ENCODE measurements around the gene UGT1A7.

The UGT1A7 gene

GRCh38 chr2:233680361-233681045 lies 1.2 kb upstream of the UGT1A7 start:
- ATAC-seq, result no peak
- no peak for TF ChIP-seq ARNTL (CRISPR knock-in tag; IDR thresholded peaks at IDR 0.05; ENCODE audit: borderline replicate concordance, low read depth)
- no peak for TF ChIP-seq CSDC2 (CRISPR knock-in tag; IDR thresholded peaks at IDR 0.05)
- TF ChIP-seq TOX (CRISPR knock-in tag; IDR thresholded peaks at IDR 0.05; ENCODE audit: borderline replicate concordance), result no peak
- TF ChIP-seq ZFP30 (CRISPR knock-in tag; IDR thresholded peaks at IDR 0.05), result no peak
- no peak for TF ChIP-seq PPARA (CRISPR knock-in tag; IDR thresholded peaks at IDR 0.05; ENCODE audit: borderline replicate concordance)
- no peak for TF ChIP-seq BACH2 (CRISPR knock-in tag; IDR thresholded peaks at IDR 0.05; ENCODE audit: borderline replicate concordance)
- no peak for TF ChIP-seq ZNF70 (CRISPR knock-in tag; IDR thresholded peaks at IDR 0.05)
- no peak for TF ChIP-seq CSRNP3 (CRISPR knock-in tag; IDR thresholded peaks at IDR 0.05)
- TF ChIP-seq ZC3H10 (CRISPR knock-in tag; IDR thresholded peaks at IDR 0.05), result no peak
- TF ChIP-seq PATZ1 (CRISPR knock-in tag; IDR thresholded peaks at IDR 0.05; ENCODE audit: borderline replicate concordance), result no peak
- TF ChIP-seq OSR1 (CRISPR knock-in tag; IDR thresholded peaks at IDR 0.05), result no peak
- TF ChIP-seq ZFP3 (CRISPR knock-in tag; IDR thresholded peaks at IDR 0.05), result no peak
- TF ChIP-seq POU6F1 (CRISPR knock-in tag; IDR thresholded peaks at IDR 0.05; ENCODE audit: borderline replicate concordance, low read depth), result no peak
- no peak for TF ChIP-seq GLIS3 (CRISPR knock-in tag; IDR thresholded peaks at IDR 0.05)
- no peak for TF ChIP-seq ESRRG (CRISPR knock-in tag; IDR thresholded peaks at IDR 0.05)
- TF ChIP-seq ZNF8 (CRISPR knock-in tag; IDR thresholded peaks at IDR 0.05), result no peak
- no peak for TF ChIP-seq SNAI2 (CRISPR knock-in tag; IDR thresholded peaks at IDR 0.05)
- TF ChIP-seq TCF4 (CRISPR knock-in tag; IDR thresholded peaks at IDR 0.05; ENCODE audit: borderline replicate concordance), result no peak

- ATAC-seq, result no peak
- no peak for TF ChIP-seq ZFP30 (CRISPR knock-in tag; IDR thresholded peaks at IDR 0.05)
- no peak for TF ChIP-seq SNAI2 (CRISPR knock-in tag; IDR thresholded peaks at IDR 0.05)
- no peak for TF ChIP-seq TSHZ2 (CRISPR knock-in tag; IDR thresholded peaks at IDR 0.05)
Measured at GRCh38 chr2:233684640-233685039, 2.9 kb downstream of the UGT1A7 start.

- no peak for ATAC-seq
- TF ChIP-seq SNAI2 (CRISPR knock-in tag; IDR thresholded peaks at IDR 0.05), result no peak
Measured at GRCh38 chr2:233686928-233687327, 5.2 kb downstream of the UGT1A7 start.

- no peak for TF ChIP-seq CSRNP3 (CRISPR knock-in tag; IDR thresholded peaks at IDR 0.05)
- TF ChIP-seq ISL1 (CRISPR knock-in tag; IDR thresholded peaks at IDR 0.05), result no peak
- TF ChIP-seq BACH2 (CRISPR knock-in tag; IDR thresholded peaks at IDR 0.05; ENCODE audit: borderline replicate concordance), result no peak
- no peak for TF ChIP-seq PATZ1 (CRISPR knock-in tag; IDR thresholded peaks at IDR 0.05; ENCODE audit: borderline replicate concordance)
- no peak for TF ChIP-seq TCF4 (CRISPR knock-in tag; IDR thresholded peaks at IDR 0.05; ENCODE audit: borderline replicate concordance)
- ATAC-seq, result no peak
Measured at GRCh38 chr2:233688341-233688740, 6.6 kb downstream of the UGT1A7 start.
